HCT116 (cell line): Measurements from ENCODE around the gene HMGCLL1. TPM values are rescaled to one million over a fixed set of nuclear protein-coding genes. Genes with fewer than 3 reads are reported as not detected.

Experiments
- ATAC-seq: fragments of 200-7000 bp; cut with Tn5 transposase; 2 replicates; pipeline ENCODE4 v1.9.1; 2020; ENCODE audit warnings: mild to moderate bottlenecking, moderate library complexity
- BruUV-seq: library from RNA; stranded (reverse); fragments of 400-500 nt; replicated peaks from 2 replicates; lab custom pipeline; 2021; lab: Mats Ljungman, UMichigan
- CTCF ChIA-PET: fragments of 300-600 bp; sonication (Branson Sonifier 250); formaldehyde crosslinking; loops from one replicate; lab custom pipeline; 2021; ENCODE audit warnings: antibody characterized with exemption; lab: Charles Lee
- POLR2A ChIA-PET: fragments of 300-600, 350-600 bp; sonication (Branson Sonifier 250); formaldehyde crosslinking; loops from one replicate; lab custom pipeline; 2021; ENCODE audit warnings: antibody characterized with exemption; lab: Charles Lee
- RAD21 ChIA-PET, 2 experiments: fragments of 300-600 bp; sonication (Branson Sonifier 250); formaldehyde crosslinking; loops; one replicate each; lab custom pipeline; 2023; ENCODE audit warnings: low total read pairs in 2 of 2; ENCODE audit not compliant: uncharacterized antibody in 2 of 2, unreplicated experiment in 2 of 2, low non-redundant PET in 1 of 2; lab: Charles Lee
- DNase-seq: peaks from one replicate; pipeline ENCODE4 v3.0.0-alpha.2; 2010; ENCODE audit warnings: low read depth, low spot score
- H2AFZ ChIP-seq: fragments of 200-600 bp; shearing (Covaris generic), sonication (generic); 2 replicates; pipeline ENCODE4 v1.6.1; 2017; ENCODE audit warnings: low read depth, mixed run types, mixed read lengths, antibody characterized with exemption, low read length; ENCODE audit not compliant: poor library complexity, severe bottlenecking
- H3K27ac ChIP-seq: 2 replicates; pipeline ENCODE4 v1.5.1; 2012; ENCODE audit warnings: low read depth, low read length
- H3K27me3 ChIP-seq: fragments of 200-600 bp; sonication (generic); 2 replicates; pipeline ENCODE4 v1.6.1; 2016; ENCODE audit warnings: mixed run types, low read length, mixed read lengths; ENCODE audit not compliant: insufficient read depth
- H3K36me3 ChIP-seq, 2 experiments: fragments of 200-500 bp in 1 of 2; fragments of 200-600 bp in 1 of 2; sonication (Bioruptor generic) in 1 of 2; sonication (generic) in 1 of 2; 2 replicates each; pipeline versions ENCODE4 v1.5.1 to v1.6.1; 2014 to 2016; ENCODE audit warnings: low read length in 2 of 2, inconsistent platforms in 1 of 2, mixed read lengths in 1 of 2, mixed run types in 1 of 2; ENCODE audit not compliant: insufficient read depth in 2 of 2, control insufficient read depth in 1 of 2
- H3K4me1 ChIP-seq, 2 experiments: fragments of 200-600 bp in 1 of 2; sonication (generic) in 1 of 2; 2 replicates each; pipeline versions ENCODE4 v1.5.1 to v1.6.1; 2012 to 2017; ENCODE audit warnings: low read length in 2 of 2, inconsistent platforms in 1 of 2, mild to moderate bottlenecking in 1 of 2, mixed read lengths in 1 of 2, mixed run types in 1 of 2, moderate library complexity in 1 of 2; ENCODE audit not compliant: insufficient read depth in 2 of 2, control insufficient read depth in 1 of 2
- H3K4me2 ChIP-seq: fragments of 200-600 bp; sonication (generic); 2 replicates; pipeline ENCODE4 v1.6.1; 2017; ENCODE audit warnings: mixed run types, low read length, mixed read lengths
- H3K4me3 ChIP-seq, 2 experiments: fragments of 200-600 bp in 1 of 2; sonication (generic) in 1 of 2; replicated peaks in 1 of 2; 2 replicates each; pipeline ENCODE4 v1.5.1; 2011 to 2016; ENCODE audit warnings: low read length in 2 of 2, control low read depth in 1 of 2, low read depth in 1 of 2, mild to moderate bottlenecking in 1 of 2, mixed read lengths in 1 of 2, mixed run types in 1 of 2
- H3K79me2 ChIP-seq: fragments of 200-600 bp; sonication (generic); 2 replicates; pipeline ENCODE4 v1.6.1; 2017; ENCODE audit warnings: mild to moderate bottlenecking, mixed run types, low read length, moderate library complexity, mixed read lengths; ENCODE audit not compliant: insufficient read depth
- H3K9ac ChIP-seq: fragments of 200-600 bp; sonication (generic); 2 replicates; pipeline ENCODE4 v1.6.1; 2016; ENCODE audit warnings: low read length, mixed read lengths
- H3K9me2 ChIP-seq: fragments of 200-600 bp; sonication (generic), shearing (Covaris generic); 2 replicates; pipeline ENCODE4 v1.6.1; 2017; ENCODE audit warnings: mixed run types, mild to moderate bottlenecking, moderate library complexity; ENCODE audit not compliant: insufficient read depth
- H3K9me3 ChIP-seq, 2 experiments: fragments of 200-500 bp in 1 of 2; fragments of 200-600 bp in 1 of 2; sonication (Bioruptor generic) in 1 of 2; sonication (generic) in 1 of 2; 2 replicates each; pipeline ENCODE4 v1.6.1; 2014 to 2017; ENCODE audit warnings: low read length in 2 of 2, mixed read lengths in 2 of 2, inconsistent platforms in 1 of 2, low read depth in 1 of 2, mild to moderate bottlenecking in 1 of 2, mixed run types in 1 of 2, moderate library complexity in 1 of 2; ENCODE audit not compliant: control insufficient read depth in 1 of 2, insufficient read depth in 1 of 2
- H4K20me1 ChIP-seq: fragments of 200-600 bp; sonication (generic), shearing (Covaris generic); 2 replicates; pipeline ENCODE4 v1.6.1; 2017; ENCODE audit warnings: mixed run types, mild to moderate bottlenecking, moderate library complexity; ENCODE audit not compliant: insufficient read depth
- ATF3 ChIP-seq: IDR thresholded peaks from 2 replicates; pipeline ENCODE4 v1.6.1; 2012
- CTCF ChIP-seq, 3 experiments: fragments of 200-600 bp in 1 of 3; sonication (generic) in 1 of 3; IDR thresholded peaks in 2 of 3; conservative IDR thresholded peaks in 1 of 3; 2 replicates each; pipeline ENCODE4 v1.5.1; 2012 to 2017; ENCODE audit warnings: low read depth in 2 of 3, low read length in 2 of 3, antibody characterized with exemption in 1 of 3, borderline replicate concordance in 1 of 3, control low read depth in 1 of 3, mild to moderate bottlenecking in 1 of 3, mixed read lengths in 1 of 3, mixed run types in 1 of 3, moderate library complexity in 1 of 3; ENCODE audit not compliant: insufficient read depth in 1 of 3
- EZH2phosphoT487 ChIP-seq: fragments of 200-600 bp; IDR thresholded peaks from 2 replicates; pipeline ENCODE4 v1.6.1; 2018; ENCODE audit warnings: antibody characterized with exemption, borderline replicate concordance
- FOSL1 ChIP-seq: IDR thresholded peaks from 2 replicates; pipeline ENCODE4 v1.6.1; 2012; ENCODE audit warnings: low read depth
- JUND ChIP-seq: IDR thresholded peaks from 2 replicates; pipeline ENCODE4 v1.6.1; 2012
- MAX ChIP-seq: IDR thresholded peaks from 2 replicates; pipeline ENCODE4 v1.6.1; 2012
- RAD21 ChIP-seq: IDR thresholded peaks from 2 replicates; pipeline ENCODE4 v1.6.1; 2012; ENCODE audit warnings: low read depth, mild to moderate bottlenecking
- REST ChIP-seq: IDR thresholded peaks from 2 replicates; pipeline ENCODE4 v1.6.1; 2012; ENCODE audit warnings: low read depth
- SP1 ChIP-seq: IDR thresholded peaks from 2 replicates; pipeline ENCODE4 v1.6.1; 2012; ENCODE audit warnings: low read depth
- TCF7L2 ChIP-seq: IDR thresholded peaks from 2 replicates; pipeline ENCODE4 v1.7.0; 2011; ENCODE audit warnings: borderline replicate concordance, inconsistent platforms; ENCODE audit not compliant: insufficient read depth, insufficient read length; ENCODE audit errors: extremely low read depth
- intact Hi-C: fragments of 100-400 bp; cut with micrococcal nuclease; formaldehyde crosslinking; loops from 2 replicates; pipeline ENCODE4 v1.10.0; 2022
- total RNA-seq: library from RNA; stranded (reverse); gene quantifications from one replicate; pipeline ENCODE4 v1.2.1, GENCODE V29; 2021; ENCODE audit not compliant: unreplicated experiment

Gene HMGCLL1
- total RNA-seq, 1 experiment from 2014 or later: not detected

GRCh38 chr6:55450005-55450404 lies 129.0 kb downstream of the HMGCLL1 start:
- no peak overlapping the region for H3K27ac ChIP-seq
- ChIA-PET RAD21 (no interaction called here), POLR2A (no interaction called here), CTCF (interaction anchor here (1.2 to 1.5 kb wide), 4 partner anchors 173 to 843 kb away, joined by 3 to 5 read pairs (median 3); no protein-coding TSS in a partner anchor)
- H3K79me2 ChIP-seq: no peaks in the 10 kb centered on the region
- no peaks in the 10 kb centered on the region for H3K36me3 ChIP-seq
- H2AFZ ChIP-seq: no peak overlapping the region
- no peak for DNase-seq
- H3K9me2 ChIP-seq: no peaks in the 10 kb centered on the region
- no peak overlapping the region for H3K4me3 ChIP-seq
- no peak for TF ChIP-seq TCF7L2
- H3K4me2 ChIP-seq: no peak overlapping the region
- no peaks in the 10 kb centered on the region for H3K4me1 ChIP-seq
- H3K27me3 ChIP-seq: peaks cover 24% of the 10 kb centered on the region
- intact Hi-C loops: no loop called here
- no peaks in the 10 kb centered on the region for H3K9me3 ChIP-seq
- BruUV-seq: no TSS peak
- H4K20me1 ChIP-seq: no peaks in the 10 kb centered on the region
- no peak for ATAC-seq
- H3K9ac ChIP-seq: no peak overlapping the region

- intact Hi-C loops: loop anchor here (2.0 to 10.0 kb wide), 2 partner anchors 438 to 574 kb away; no protein-coding TSS in a partner anchor
- Histone ChIP-seq H3K27me3 (peaks cover 24% of the 10 kb centered on the region), H3K4me1 (no peaks in the 10 kb centered on the region)
- TF ChIP-seq EZH2phosphoT487: no peak
- TF ChIP-seq SP1: no peak
- peak; percentile 42; the same call in 1 of the 2 replicates for TF ChIP-seq RAD21
- no peak for TF ChIP-seq MAX
- no peak for TF ChIP-seq JUND
- peak; percentile 19 to 37 (median 25); a peak in 1 of 6 replicates for TF ChIP-seq CTCF (IDR thresholded peaks at IDR 0.05 in 2 of 3, conservative IDR thresholded peaks at IDR 0.05 in 1 of 3; ENCODE audit: borderline replicate concordance in 1 of 3, insufficient read depth in 1 of 3, low read depth in 2 of 3, low read length in 2 of 3)
- TF ChIP-seq FOSL1: no peak
- no peak for TF ChIP-seq ATF3
- no peak for TF ChIP-seq REST
- TF ChIP-seq, all 23 proteins: peak for 2
- no peak overlapping the region for H3K4me3 ChIP-seq
- ATAC-seq (peak; percentile 46; the same call in 1 of the 2 replicates), DNase-seq (no peak)
- no peak overlapping the region for H3K9ac ChIP-seq
- RAD21 ChIA-PET: no interaction called here
- H3K79me2 ChIP-seq: no peaks in the 10 kb centered on the region
- H2AFZ ChIP-seq: no peak overlapping the region
- H3K9me2 ChIP-seq: no peaks in the 10 kb centered on the region
- no TSS peak for BruUV-seq
- POLR2A ChIA-PET: no interaction called here
- H4K20me1 ChIP-seq: no peaks in the 10 kb centered on the region
- H3K4me2 ChIP-seq: no peak overlapping the region
- no peaks in the 10 kb centered on the region for H3K36me3 ChIP-seq
- CTCF ChIA-PET: interaction anchor here (0.9 to 1.5 kb wide), 5 partner anchors 167 to 844 kb away, joined by 3 to 5 read pairs (median 3); no protein-coding TSS in a partner anchor
- H3K27ac ChIP-seq: no peak overlapping the region
- no peaks in the 10 kb centered on the region for H3K9me3 ChIP-seq
Measured at GRCh38 chr6:55449225-55449624, 129.8 kb downstream of the HMGCLL1 start.
